OCI-LY3 (cell line): ENCODE measurements around the gene IQSEC1.

ENCODE experiments used
- H2AFZ ChIP-seq: fragments of 200-600, 300-600 bp; shearing (Covaris generic); 2 replicates; pipeline ENCODE4 v1.6.0; 2014; ENCODE audit warnings: antibody characterized with exemption, low read depth, low read length
- H3K27ac ChIP-seq: fragments of 200-600, 300-600 bp; sonication (generic); 2 replicates; pipeline ENCODE4 v1.5.1; 2014; ENCODE audit warnings: mild to moderate bottlenecking, low read length, moderate library complexity, mixed read lengths
- H3K27me3 ChIP-seq: fragments of 200-600, 300-600 bp; sonication (generic); 2 replicates; pipeline ENCODE4 v1.6.1; 2014; ENCODE audit warnings: low read depth, low read length, mixed read lengths
- H3K36me3 ChIP-seq: fragments of 200-600, 300-600 bp; sonication (generic); replicated peaks from 2 replicates; pipeline ENCODE3; 2014; ENCODE audit warnings: low read depth, low read length, mixed read lengths
- H3K4me1 ChIP-seq: fragments of 300-600, 200-600 bp; sonication (generic); 2 replicates; pipeline ENCODE4 v1.6.1; 2014; ENCODE audit warnings: low read length, mixed read lengths
- H3K4me2 ChIP-seq: fragments of 200-600, 300-600 bp; sonication (generic); 2 replicates; pipeline ENCODE4 v1.6.1; 2014; ENCODE audit warnings: low read length, mixed read lengths
- H3K4me3 ChIP-seq: fragments of 300-600, 200-600 bp; sonication (generic); 2 replicates; pipeline ENCODE4 v1.5.1; 2014; ENCODE audit warnings: antibody characterized with exemption, mild to moderate bottlenecking, low read length, moderate library complexity
- H3K79me2 ChIP-seq: fragments of 300-600, 200-600 bp; shearing (Covaris generic); 2 replicates; pipeline ENCODE4 v1.6.1; 2014; ENCODE audit warnings: mild to moderate bottlenecking, low read length, mixed read lengths
- H3K9ac ChIP-seq: fragments of 300-600, 200-600 bp; shearing (Covaris generic); 2 replicates; pipeline ENCODE4 v1.6.0; 2014; ENCODE audit warnings: mild to moderate bottlenecking, low read length, moderate library complexity
- H3K9me3 ChIP-seq: fragments of 200-600, 300-600 bp; shearing (Covaris generic); 2 replicates; pipeline ENCODE4 v1.6.1; 2014; ENCODE audit warnings: low read length, mixed read lengths; ENCODE audit not compliant: insufficient read depth
- H4K20me1 ChIP-seq: fragments of 200-600, 300-600 bp; sonication (generic); 2 replicates; pipeline ENCODE4 v1.6.1; 2016; ENCODE audit warnings: low read length, mixed read lengths; ENCODE audit not compliant: insufficient read depth
- EZH2phosphoT487 ChIP-seq: fragments of 200-600 bp; shearing (Covaris generic); IDR thresholded peaks from 2 replicates; pipeline ENCODE4 v1.6.1; 2018; ENCODE audit warnings: antibody characterized with exemption, mixed run types, low read depth
- TF ChIP-seq, protein P1 (sequence below): fragments of 200-600, 300-600 bp; sonication (generic); IDR thresholded peaks from 2 replicates; pipeline ENCODE4 v1.5.1; 2014; ENCODE audit warnings: antibody characterized with exemption, low read length, low read depth

The IQSEC1 gene

DNA sequence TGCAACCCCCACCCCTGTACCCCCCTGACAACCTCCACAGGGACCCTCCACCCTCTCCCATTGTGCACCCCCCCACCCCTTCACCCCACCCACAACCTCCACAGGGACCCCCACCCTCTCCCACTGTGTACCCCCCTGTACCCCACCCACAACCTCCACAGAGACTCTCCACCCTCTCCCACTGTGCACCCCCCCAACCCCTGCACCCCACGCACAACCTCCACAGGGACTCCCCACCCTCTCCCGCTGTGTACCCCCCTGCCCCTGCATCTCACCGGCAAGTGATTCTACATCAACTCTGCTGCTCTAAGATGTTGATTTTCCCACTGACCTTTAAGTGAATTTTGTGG lies 180.4 kb downstream of the IQSEC1 start:
- Histone ChIP-seq H3K4me1 (peaks cover 11% of the 10 kb centered on the region), H3K4me3 (no peak overlapping the region), H3K4me2 (no peak overlapping the region), H2AFZ (no peak overlapping the region), H3K36me3 (peaks cover 8% of the 10 kb centered on the region), H3K79me2 (no peaks in the 10 kb centered on the region), H3K9me3 (no peaks in the 10 kb centered on the region), H3K27me3 (peaks cover 32% of the 10 kb centered on the region), H3K9ac (no peak overlapping the region), H3K27ac (no peak overlapping the region), H4K20me1 (0 out of 2 replicates have a peak, but pooled peaks cover 3% of the 10 kb centered on the region)
- TF ChIP-seq, protein P1, sequence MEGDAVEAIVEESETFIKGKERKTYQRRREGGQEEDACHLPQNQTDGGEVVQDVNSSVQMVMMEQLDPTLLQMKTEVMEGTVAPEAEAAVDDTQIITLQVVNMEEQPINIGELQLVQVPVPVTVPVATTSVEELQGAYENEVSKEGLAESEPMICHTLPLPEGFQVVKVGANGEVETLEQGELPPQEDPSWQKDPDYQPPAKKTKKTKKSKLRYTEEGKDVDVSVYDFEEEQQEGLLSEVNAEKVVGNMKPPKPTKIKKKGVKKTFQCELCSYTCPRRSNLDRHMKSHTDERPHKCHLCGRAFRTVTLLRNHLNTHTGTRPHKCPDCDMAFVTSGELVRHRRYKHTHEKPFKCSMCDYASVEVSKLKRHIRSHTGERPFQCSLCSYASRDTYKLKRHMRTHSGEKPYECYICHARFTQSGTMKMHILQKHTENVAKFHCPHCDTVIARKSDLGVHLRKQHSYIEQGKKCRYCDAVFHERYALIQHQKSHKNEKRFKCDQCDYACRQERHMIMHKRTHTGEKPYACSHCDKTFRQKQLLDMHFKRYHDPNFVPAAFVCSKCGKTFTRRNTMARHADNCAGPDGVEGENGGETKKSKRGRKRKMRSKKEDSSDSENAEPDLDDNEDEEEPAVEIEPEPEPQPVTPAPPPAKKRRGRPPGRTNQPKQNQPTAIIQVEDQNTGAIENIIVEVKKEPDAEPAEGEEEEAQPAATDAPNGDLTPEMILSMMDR, result no peak
- TF ChIP-seq EZH2phosphoT487, result no peak

DNA sequence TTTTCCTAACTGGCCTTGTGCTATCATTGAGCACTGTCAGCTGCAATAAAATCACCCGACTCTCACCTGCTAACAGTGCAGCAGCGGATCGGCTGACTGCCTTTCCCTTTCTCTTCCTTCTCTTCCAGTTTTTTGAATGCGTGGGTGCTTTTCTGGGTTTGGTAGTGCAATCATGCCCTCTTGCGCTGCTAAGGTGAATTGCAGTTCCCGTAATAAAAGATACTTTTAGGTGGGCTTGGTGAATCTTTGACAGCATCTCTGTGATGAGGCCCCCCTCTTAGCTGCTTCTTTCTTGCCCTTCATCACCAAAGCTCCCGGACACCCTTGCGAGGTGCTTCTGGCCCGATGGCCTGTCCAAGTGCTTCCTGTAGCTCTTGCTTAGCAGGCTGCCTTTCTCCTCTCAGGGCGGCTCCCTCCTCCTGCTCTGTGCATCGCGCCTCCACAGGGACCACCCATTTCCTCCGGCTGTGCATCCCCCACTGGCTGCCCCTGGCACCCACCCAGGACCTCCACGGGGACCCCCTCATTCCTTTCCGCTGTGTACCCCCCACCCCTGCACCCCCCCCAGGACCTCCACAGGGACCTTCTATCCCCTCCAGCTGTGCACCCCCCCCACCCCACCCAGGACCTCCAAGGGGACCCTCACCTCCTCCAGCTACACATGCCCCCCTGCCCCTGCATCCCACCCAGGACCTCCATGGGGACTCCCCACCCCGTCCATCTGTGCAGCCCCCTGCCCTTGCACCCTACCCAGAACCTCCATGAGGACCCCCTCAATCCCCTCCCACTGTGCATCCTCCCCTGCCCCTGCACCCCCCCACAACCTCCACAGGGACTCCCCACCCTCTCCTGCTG lies 181.0 kb downstream of the IQSEC1 start:
- peaks cover 3% of the 10 kb centered on the region for H3K36me3 ChIP-seq
- H3K9ac ChIP-seq, result no peak overlapping the region
- H3K4me2 ChIP-seq, result peak overlapping the region; percentile 54
- H3K27ac ChIP-seq, result no peak overlapping the region
- no peak overlapping the region; the same call in 1 of the 2 replicates for H3K4me3 ChIP-seq
- peaks cover 38% of the 10 kb centered on the region for H3K27me3 ChIP-seq
- no peak for TF ChIP-seq EZH2phosphoT487
- TF ChIP-seq, protein P1, result peak; percentile 98
- peaks cover 11% of the 10 kb centered on the region for H3K4me1 ChIP-seq
- no peaks in the 10 kb centered on the region for H3K9me3 ChIP-seq
- H2AFZ ChIP-seq, result no peak overlapping the region; the same call in 1 of the 2 replicates
- no peaks in the 10 kb centered on the region for H3K79me2 ChIP-seq
- 0 out of 2 replicates have a peak, but pooled peaks cover 3% of the 10 kb centered on the region for H4K20me1 ChIP-seq

DNA sequence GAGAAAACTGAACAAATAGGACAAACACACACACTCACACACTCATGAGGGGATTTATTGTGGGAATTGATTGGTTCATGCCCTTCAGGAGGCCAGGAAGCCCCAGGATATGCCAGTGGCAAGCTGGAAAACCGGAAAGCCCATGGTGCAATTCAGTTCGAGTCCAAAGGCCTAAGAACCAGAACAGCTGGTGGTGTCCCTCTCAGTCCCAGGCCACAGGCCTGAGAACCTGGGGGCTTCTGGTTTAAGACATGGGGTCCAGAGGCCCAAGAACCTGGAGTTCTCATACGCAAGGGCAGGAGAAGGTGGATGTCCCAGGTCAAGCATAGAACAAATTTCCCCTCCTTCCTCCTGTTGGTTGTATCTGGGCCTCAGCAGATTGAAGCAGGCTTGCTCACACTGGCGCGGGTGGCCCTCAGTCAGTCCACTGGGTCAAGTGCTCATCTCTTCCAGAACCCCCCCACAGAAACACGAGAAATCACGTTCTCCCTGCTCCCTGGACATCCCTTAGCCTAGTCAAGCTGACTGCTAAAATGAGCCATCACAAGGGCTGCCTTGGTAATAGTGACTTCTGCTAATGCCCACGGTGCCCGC lies 181.7 kb downstream of the IQSEC1 start:
- Histone ChIP-seq H3K27me3 (peaks cover 46% of the 10 kb centered on the region), H3K4me2 (peak overlapping the region; percentile 54), H3K4me1 (peaks cover 18% of the 10 kb centered on the region), H3K27ac (no peak overlapping the region), H2AFZ (no peak overlapping the region; the same call in 1 of the 2 replicates), H3K36me3 (no peaks in the 10 kb centered on the region), H3K9ac (no peak overlapping the region), H3K4me3 (no peak overlapping the region; the same call in 1 of the 2 replicates), H4K20me1 (0 out of 2 replicates have a peak, but pooled peaks cover 3% of the 10 kb centered on the region), H3K9me3 (no peaks in the 10 kb centered on the region), H3K79me2 (no peaks in the 10 kb centered on the region)
- no peak for TF ChIP-seq EZH2phosphoT487
- TF ChIP-seq, protein P1, result no peak
